HS-27A (cell line): ENCODE data around the gene PPM1H.
A peak's percentile ranks its signal among the peaks of the same experiment; 100 is the strongest.
"Not testable (repeated sequence)": the region's sequence is repeated elsewhere in the genome, so short reads cannot be mapped to it uniquely, and the experiment has no call there.

Experiments used
- DNase-seq: peaks from one replicate; pipeline ENCODE4 v3.0.0-alpha.2; 2012; ENCODE audit warnings: low read depth, missing footprints

The PPM1H gene, protein sequence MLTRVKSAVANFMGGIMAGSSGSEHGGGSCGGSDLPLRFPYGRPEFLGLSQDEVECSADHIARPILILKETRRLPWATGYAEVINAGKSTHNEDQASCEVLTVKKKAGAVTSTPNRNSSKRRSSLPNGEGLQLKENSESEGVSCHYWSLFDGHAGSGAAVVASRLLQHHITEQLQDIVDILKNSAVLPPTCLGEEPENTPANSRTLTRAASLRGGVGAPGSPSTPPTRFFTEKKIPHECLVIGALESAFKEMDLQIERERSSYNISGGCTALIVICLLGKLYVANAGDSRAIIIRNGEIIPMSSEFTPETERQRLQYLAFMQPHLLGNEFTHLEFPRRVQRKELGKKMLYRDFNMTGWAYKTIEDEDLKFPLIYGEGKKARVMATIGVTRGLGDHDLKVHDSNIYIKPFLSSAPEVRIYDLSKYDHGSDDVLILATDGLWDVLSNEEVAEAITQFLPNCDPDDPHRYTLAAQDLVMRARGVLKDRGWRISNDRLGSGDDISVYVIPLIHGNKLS

DNA sequence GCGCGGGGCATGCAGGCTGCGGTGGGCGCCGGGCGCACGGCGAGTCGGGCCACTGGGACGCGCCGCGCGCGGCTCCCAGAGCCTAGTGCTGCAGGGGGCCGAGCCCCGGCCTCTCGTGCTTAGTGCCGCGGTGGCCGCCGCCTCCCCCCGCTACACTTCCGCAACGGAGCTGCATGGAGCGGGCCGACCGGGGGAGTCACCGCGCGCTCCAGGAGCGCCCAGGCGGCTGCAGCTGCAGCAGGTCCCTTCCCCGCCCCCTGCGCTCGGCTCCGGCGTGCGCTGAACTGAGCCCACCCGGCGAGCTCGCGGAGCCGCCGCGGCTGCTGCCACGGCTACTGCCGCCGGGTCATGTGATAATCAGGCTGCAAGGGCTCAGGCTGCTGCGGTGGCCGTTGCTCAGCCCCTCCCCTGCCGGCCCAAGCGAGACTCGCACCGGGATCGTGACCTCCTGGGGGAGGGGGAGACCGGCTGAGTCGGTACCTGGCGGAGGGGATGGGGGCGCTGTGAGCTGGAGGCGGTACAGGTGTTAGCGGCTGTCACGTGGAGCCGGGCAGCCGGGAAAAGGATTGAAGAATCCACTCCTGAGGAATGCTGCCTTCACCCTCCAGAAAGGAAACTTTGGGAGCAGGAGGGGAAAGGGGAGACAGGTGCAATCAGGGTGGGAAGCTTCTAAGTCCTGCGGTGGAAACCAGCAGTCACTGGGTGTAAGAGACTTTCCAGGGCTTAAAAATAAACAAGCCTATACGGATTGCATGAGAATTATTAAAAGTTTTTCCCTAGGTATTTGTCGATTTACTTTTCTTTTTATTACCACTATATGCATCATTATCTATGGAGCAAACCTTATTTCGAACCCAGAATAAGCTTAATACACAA lies at the start of gene PPM1H:
Gene PPM1H, minus strand, starts transcription at position 352 of the 876 bp plus-strand sequence. CDS start 414 bp downstream, outside the sequence.
- DNase-seq, result peak; percentile 34

DNA sequence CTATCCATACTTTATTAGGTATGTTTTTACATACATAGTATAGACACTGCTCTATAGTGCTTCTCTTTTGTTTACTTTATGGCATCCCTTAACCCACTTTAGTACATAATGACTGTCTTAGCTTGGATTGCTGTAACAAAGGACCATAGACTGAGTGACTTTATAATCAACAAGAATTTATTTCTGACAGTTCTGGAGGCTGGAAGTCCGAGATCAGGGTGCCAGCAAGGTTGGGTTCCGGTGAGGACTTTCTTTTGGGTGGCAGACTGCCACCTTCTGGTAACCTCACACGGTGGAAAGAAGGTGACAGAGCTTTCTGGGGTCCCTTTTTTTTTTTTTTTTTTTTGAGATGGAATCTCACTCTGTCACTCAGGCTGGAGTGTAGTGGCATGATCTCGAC lies 48.6 kb upstream of the PPM1H start:
- no peak for DNase-seq

DNA sequence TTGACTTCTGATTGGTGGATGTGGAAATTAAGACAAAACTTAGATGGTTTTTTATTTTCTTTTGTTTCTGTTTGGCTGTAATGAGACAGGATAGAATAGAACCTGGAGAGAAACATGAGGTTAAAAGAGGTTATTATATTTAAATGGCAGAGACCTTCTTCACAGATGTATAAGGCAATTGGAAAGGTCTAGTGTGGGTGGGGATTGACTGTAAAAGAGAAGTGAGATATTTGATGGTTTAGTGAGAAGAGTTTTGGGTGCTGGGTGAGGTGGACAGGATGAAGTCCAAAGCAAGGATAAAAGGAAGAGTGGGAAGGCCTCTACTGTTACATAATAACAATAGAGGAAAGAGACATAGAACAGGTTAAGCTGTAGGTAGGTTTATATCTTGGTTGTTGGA lies 43.8 kb upstream of the PPM1H start:
- no peak for DNase-seq

DNA sequence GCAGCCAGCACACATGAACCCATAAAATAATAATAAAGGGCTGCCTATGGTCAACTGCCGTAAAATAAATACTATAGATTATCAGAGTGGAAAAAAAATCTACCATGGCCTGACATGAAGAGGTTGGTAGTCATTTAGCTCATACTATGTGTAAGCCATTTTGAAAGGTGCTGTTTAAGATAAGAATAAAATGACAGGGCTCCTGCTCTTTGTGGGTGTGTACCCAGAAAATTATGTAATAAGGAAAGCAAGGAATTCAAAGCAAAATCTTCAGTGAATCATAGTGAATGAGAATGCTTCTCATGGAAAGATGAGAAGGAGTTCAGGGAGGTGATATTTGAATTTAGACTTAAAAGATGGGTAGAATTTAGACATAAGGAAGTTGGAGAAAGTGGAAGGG lies 42.9 kb upstream of the PPM1H start:
- DNase-seq, result no peak

DNA sequence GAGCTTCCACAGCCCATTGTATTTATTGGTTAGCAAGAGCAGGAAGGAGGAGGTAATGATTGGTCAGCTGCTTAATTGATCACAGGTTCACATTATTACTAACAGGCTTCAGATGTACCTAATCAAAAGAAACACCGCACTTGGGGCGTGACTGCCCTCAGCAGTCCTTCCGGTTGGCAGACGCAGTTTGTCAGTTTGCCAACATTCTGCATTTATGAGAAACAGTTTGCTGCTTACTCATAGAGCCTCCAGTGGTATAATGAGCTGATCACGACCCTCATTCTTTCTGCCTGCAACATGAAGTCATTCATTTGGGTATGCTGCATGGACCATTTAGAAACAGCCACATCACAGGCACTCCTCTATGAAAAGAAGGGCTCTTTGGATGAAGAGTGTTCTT lies 42.5 kb upstream of the PPM1H start:
- DNase-seq, result no peak

DNA sequence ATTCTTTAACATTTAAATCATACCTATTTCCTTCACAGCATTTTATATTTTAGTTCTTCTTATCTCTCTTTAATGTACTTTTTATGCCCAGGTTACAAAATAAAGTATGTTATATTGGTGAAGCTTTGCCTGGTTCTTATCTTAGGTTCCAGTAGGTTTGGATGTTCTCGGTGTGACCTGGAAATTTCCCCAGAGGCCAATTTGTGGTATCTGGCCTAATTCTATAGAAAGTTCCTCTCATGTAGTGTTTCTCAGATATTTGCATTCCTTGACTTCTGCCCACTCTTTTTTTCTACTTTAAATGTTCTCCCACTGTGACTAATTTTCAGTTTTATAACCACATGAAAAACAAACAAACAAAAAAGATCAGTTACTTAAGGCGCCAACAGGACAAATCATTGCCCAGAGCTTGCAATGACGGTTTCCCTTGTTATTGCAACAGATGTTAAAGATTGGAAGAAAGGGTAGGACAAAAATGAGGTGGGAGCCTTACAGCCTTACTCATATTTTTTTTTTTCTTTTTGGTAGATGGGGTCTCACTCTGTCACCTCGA lies 41.2 kb upstream of the PPM1H start:
- no peak for DNase-seq

DNA sequence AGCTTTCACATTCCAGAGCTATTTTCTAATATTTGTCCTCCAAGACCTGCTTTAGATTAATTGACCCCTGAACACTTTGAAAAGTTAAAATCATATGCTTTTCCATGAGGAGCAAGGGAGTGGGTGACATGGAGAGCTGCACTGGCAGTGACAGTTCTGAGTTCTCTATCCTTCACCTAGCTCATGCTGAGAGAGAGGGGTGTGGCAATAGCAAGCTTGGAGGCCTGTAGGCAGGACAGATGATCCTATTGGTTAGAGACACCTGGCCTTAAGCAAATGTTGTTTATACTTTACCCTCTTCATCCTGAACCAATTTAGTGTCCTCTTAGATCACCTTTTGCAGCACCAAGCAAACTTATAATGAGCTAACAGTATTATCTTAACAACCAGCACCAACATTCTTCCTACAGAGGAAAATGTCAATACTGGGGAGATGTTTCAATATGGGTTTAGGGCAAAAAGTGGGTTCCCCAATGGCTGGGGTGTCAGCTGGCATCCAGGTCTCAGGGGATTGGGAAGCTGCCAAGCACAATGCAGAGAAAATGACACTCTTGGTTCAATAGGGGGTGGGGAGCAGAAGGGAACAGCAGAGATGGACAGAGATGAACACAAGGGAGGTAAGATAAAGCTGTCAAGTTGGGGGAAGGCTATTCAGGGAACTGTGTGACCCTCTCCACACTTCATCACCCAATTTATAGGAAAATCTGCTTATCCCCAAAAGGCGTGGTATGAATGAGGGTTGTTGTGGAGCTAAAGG lies 37.0 kb upstream of the PPM1H start:
- DNase-seq, result no peak

DNA sequence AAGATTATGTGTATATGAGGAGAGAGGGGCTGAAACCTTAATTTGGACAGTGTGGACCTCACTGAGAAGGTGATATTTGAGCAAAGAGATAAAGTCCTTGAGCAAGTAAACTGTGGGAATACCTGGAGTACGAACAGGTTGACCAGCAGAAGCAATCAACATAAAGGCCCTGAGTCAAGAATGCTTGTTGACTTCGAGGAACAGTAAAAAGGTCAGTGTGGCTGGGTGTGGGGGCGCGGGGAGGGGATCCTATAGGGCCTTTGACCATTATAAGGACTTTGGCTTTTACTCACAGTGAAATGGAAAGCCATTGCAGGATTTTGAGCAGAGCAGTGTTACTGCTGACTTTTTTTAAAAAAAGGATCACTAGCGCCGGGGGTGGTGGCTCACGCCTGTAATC lies 34.7 kb upstream of the PPM1H start:
- no peak for DNase-seq

DNA sequence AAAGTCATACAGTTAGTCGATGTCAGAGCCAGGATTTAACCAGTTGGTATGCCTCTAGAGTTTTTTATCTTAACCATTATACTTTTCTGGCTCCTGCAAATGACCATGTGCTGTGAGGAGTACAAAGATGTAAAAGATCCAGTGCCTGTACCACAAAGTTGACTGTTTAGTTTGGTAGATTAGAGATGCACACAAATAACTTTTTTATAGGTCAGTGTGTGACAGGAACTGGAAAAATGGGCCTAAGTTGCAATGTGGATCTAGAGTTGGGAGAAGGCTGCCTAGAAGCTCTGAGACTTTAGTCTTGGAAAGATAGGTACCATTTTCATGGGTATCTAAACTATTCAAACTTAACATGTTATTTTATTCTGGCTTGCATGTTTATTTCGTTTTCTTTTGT lies 32.8 kb upstream of the PPM1H start:
- DNase-seq, result no peak

DNA sequence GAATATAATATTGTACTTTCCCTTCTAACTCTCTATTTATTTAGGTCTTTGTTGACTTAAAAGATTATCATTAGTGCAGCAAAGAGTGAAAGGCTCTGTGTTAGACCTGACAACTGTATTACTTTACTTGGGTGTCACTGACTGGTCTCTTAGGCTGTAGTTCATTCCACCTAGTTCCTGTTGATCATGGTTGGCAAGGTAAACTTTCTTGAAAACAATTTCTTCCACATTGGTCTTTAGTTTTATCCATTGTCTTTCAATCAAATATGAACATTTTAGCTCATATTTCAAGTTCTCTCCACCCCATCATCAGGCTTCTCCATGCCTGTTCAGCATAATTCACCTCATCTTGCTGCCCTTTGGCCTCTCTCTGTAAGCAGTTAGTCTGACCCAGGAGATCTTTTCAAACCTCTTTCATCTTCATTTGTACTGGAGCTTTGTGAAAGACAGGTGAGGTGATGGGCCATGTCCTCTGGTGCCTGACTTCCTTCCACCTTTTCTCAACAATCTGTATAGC lies 32.1 kb upstream of the PPM1H start:
- DNase-seq, result no peak

DNA sequence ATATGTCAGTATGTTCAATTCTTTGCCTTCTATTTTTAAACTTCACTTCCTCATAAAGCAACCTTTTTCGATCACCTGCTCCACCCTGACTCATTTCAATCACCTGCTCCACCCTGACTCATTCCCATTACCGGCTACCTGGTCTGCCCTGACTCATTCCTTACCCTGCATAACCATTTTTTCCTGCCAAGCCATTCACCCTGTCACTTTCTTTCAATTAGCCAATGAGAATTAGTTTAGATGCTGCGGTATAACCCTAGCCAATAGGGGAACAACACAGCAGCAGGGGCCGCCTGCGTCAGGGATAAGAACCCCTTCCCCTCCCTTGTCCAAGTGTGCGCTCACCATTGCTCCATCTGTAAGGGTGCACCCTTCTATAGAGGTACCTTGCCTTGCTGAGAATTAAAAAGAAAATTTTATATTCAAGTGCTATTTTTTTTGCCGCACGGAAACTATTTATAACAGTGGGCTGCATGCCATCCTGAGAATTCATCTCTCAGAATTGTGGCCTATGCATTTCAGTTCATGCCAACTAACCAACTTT lies 31.6 kb upstream of the PPM1H start:
- not testable (repeated sequence) for DNase-seq

DNA sequence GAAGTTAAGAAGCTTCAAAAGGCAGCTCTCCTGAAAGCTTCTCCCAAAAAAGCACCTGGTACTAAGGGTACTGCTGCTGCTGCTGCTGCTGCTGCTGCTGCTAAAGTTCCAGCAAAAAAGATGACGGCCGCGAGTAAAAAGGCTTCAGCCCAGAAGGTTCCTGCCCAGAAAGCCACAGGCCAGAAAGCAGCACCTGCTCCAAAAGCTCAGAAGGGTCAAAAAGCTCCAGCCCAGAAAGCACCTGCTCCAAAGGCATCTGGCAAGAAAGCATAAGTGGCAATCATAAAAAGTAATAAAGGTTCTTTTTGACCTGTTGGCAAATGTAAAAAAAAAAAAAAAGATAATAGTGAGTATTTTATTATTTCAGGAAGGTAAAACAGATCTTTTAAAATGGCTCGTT lies 30.8 kb upstream of the PPM1H start:
- DNase-seq, result not testable (repeated sequence)

DNA sequence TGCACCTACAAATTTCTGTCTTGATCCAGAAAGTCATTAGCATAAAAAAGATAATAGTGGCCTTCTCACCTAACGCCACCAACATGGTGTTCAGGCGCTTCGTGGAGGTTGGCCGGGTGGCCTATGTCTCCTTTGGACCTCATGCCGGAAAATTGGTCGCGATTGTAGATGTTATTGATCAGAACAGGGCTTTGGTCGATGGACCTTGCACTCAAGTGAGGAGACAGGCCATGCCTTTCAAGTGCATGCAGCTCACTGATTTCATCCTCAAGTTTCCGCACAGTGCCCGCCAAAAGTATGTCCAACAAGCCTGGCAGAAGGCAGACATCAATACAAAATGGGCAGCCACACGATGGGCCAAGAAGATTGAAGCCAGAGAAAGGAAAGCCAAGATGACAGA lies 30.3 kb upstream of the PPM1H start:
- not testable (repeated sequence) for DNase-seq

DNA sequence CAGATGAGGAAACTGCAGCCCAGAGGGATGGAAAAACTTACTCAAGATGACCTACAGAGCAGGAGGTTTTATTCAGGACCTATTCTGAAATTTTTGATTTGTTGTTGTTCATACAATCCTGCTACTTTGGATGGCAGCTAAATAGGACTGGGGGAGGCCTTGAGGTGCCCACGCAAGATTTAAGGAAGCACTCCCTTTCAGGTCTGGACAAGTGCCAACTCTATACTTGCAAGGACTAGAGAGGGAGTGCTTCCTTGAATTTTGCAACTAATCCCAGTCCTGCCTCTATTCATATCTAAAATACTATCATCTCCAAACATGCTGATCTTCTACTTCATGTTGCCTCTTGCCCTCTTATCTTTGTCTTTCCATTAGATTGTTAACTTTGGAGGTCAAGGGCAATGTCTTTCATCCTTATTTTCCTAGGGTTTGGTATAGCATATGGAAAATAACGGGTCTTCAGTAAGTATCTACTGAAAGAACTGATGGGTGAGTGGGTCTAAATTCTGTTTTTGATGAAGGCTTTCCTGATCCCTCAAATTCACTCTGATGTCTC lies 28.6 kb upstream of the PPM1H start:
- DNase-seq, result no peak

DNA sequence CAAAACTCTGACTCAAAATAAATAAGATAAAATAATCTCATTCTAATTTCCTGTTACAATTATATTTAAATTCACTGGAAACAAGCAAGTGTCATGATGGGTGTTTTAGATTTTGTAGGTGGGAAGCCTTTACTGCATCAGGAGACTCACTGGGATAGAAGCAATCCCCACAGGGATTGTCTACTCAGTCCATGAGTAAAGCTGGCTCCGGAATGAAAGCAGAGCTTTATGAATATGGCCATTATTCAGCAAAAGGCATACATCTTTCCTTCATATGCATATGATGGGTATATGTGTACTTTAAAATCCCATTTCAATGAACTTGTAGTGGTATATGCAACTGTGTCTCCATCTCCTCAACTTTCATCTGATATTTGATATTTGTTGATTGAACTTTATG lies 25.4 kb upstream of the PPM1H start:
- no peak for DNase-seq

DNA sequence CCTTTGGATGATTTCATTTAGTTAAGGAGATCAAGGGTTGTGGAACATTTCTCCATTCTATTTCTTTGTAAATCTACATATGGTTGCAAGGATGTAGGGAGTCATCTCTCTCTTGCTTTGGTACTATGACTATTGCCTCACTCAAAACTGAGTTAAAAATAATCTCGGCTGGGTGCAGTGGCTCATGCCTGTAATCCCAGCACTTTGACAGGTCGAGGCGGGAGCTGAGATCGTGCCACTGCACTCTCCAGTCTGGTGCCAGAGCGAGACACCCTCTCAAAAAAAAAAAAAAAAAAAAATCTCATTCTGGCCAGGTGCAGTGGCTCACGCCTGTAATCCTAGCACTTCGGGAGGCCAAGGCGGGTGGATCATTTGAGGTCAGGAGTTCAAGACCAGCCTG lies 24.8 kb upstream of the PPM1H start:
- DNase-seq, result no peak

DNA sequence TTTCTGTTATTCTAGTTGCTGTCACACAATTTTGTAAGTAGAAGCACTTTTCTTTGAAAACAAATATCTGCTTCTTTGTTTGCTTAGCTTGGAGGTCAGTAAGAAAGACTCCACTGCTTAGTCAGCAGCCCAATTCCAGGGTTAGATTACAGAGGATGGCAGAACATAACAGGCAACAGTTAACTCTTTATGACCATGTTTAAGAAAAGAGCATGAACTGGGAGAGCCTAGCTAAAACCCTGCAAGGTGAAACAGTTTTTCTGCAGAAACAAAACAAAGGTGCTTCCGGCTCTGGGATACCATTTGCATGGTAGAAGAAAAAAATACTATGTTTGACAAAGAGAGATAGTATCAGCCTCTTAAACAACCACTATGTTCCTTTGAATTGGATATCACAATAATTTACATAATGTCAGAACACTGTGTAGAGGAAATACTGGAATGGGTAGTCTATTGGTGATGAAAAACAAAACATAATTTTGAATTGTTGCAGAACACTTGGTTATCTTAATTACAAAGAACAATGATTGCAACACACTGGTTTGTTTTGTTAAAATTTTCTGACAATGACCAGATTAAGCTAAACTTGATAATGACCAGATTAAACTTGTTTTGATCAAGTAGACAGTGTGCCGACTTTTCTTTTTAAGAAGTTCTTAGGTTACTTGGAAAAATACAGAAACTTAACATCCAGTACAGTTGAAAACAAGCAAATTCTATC lies 22.4 kb upstream of the PPM1H start:
- DNase-seq, result no peak

DNA sequence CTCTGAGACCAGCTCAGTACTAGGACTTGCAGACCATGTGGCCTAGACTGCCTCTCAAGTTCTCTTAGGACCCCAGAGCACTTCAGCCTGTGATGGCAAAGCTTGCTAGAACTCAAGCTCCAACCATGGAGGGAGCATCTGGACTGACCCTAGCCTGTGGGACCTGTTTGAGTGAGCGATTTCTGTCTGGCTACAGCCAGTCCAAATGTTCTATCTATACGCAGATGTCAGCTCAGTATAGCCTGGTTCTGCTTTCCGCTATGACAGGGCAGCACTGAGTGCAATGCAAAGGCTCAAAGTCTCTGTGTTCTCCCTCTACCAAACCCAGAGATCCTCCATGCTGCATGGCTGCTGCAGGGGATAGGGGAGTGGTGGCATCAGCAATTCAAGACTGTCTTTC lies 20.7 kb upstream of the PPM1H start:
- DNase-seq, result no peak

DNA sequence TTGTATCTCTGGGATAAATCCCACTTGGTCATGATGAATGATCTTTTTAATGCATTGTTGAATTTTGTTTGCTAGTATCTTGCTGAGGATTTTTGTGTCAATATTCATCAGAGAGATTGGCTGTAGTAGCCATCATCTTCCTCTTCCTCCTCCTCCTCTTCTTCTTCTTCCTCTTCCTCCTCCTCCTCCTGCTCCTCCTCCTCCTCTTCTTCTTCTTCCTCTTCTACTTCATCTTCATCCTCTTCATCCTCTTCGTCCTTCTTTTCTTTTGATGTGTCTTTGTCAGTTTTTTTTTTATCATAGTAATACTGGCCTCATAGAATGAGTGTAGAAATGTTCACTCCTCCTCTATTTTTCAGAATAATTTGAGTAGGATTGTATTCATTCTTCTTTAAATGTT lies 15.4 kb upstream of the PPM1H start:
- DNase-seq, result no peak

DNA sequence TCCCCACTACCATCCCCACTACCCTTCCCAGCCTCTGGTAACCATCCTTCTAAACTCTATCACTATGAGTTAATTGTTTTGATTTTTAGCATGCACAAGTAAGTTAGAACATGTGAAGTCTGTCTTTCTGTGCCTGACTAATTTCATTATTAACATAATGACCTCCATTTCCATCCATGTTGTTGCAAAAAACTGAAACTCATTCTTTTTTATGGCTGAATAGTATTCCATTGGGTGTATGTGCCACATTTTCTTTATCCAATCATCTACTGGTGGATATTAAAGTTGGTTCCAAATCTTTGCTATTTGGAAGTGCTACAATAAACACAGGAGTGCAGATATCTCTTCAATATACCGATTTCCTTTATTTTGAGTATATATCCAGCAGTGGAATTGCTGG lies 13.2 kb upstream of the PPM1H start:
- DNase-seq, result no peak
